Measurements from ENCODE around the gene OIP5.

DNA sequence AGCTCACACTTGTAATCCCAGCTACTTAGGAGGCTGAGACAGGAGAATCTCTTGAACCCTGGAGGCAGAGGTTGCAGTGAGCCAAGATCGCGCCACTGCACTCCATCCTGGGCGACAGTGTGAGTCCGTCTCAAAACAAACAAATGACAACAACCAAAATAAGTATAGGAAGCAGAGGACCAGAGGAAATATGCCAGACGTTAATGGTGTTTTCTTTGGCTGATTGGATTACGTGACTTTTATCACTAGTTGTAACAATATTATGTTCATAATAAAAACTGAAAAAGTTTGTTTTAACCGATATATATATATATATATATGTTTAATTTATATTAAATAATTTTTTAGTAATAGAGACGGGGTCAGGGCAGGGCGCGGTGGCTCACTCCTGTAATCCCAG lies 22.0 kb upstream of the OIP5 start:
- TF ChIP-seq, protein P1, sequence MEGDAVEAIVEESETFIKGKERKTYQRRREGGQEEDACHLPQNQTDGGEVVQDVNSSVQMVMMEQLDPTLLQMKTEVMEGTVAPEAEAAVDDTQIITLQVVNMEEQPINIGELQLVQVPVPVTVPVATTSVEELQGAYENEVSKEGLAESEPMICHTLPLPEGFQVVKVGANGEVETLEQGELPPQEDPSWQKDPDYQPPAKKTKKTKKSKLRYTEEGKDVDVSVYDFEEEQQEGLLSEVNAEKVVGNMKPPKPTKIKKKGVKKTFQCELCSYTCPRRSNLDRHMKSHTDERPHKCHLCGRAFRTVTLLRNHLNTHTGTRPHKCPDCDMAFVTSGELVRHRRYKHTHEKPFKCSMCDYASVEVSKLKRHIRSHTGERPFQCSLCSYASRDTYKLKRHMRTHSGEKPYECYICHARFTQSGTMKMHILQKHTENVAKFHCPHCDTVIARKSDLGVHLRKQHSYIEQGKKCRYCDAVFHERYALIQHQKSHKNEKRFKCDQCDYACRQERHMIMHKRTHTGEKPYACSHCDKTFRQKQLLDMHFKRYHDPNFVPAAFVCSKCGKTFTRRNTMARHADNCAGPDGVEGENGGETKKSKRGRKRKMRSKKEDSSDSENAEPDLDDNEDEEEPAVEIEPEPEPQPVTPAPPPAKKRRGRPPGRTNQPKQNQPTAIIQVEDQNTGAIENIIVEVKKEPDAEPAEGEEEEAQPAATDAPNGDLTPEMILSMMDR (IDR thresholded peaks at IDR 0.05) = no peak
- no peak for TF ChIP-seq POLR2A (IDR thresholded peaks at IDR 0.05)

Data from suprapubic skin (tissue), 3 donors.